Left kidney (tissue), 2 donors: ENCODE measurements around the gene BRICD5. TPM values are rescaled to one million over a fixed set of nuclear protein-coding genes. Genes with fewer than 3 reads are reported as not detected.

ENCODE experiments used
- DNase-seq: peaks from one replicate; pipeline ENCODE4 v3.0.0-alpha.2; 2013
- polyA plus RNA-seq: library from polyadenylated mRNA; unstranded; fragments of 120-200 nt; gene quantifications from one replicate; pipeline ENCODE4 v1.2.1, GENCODE V29; 2013; ENCODE audit not compliant: insufficient read length

The BRICD5 gene
- polyA plus RNA-seq, 1 donor, result 6.7 TPM

DNA sequence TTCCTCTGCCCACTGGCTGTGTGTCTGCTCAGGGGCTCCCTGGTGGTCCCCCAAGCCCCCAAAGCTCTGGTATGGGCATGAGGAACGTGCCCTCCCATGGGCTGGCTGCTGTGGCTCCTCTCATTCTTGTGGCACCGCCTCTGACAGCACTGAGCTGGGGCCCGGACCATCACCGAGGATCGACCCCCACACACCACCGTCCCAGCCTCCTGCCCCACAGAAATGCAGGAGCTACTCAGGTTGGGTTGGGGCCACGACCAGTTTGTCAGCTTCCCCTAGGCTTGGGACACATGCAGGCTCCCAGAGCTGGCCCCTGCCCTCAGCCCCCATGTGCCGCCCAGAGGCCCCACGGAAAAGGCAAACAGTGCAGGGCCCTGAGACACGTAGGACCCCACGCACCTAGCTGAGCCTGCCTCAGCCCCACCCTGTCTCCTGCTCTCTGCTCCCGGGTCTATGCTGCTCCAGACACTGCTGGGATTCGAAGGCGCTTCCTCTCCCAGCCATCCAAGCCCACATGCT, 11.0 kb downstream of the BRICD5 start:
- DNase-seq, result no peak

DNA sequence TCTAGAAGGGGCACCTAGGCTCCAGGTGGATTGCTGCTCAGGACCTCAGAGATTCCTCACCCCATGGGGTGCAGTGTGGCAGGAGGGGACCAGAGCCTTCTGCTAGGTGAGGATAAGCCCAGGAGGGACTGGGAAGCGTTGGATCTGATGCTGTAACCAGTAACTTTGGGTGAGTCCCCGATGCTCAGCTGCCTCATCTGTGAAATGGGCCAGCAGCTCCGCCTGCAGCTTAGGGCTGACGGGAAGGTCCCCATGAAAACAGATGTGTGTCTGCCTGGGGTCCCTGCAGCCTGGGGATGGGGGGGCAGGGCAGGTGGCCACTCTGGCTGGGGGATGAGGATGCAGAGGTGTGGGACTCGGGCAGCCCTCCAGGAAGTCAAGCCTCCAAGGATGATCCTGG, 11.6 kb downstream of the BRICD5 start:
- DNase-seq, result no peak

DNA sequence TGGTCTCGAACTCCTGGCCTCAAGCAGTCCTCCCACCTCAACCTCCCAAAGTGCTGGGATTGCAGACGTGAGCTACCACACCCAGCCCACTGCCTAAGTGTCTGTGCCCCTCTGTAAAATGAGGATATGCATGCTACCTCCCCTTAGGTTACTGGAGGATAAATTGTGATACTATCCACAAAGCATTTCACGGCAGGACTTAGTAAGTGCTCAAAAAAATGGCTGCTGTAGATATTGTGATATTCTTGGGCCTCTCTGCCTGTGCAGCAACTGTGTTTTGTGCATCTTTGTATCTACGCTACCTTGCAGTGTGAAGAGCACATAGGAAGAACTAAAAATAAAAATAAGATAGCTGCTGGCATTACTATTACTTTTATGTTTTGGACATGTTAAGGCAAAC, 12.4 kb downstream of the BRICD5 start:
- no peak for DNase-seq

DNA sequence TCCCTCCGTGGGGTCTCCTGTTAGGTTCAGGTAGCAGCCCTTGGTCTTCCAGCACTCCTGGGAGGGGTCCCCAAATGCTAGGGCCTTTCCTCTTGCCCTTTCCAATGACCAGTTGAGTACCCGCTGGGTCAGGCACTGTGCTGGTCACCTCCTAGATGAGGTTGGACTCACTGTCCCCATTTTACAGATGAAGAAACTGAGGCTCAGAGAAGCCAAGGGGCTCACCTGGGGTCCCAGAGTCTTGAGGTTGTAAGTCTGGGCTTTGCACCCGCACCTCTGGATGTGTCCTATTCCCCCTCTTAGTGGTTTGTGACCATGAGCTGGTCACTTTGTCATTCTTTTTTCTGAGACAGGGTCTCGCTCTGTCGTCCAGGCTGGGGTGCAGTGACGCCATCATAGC, 12.9 kb downstream of the BRICD5 start:
- DNase-seq, result no peak

DNA sequence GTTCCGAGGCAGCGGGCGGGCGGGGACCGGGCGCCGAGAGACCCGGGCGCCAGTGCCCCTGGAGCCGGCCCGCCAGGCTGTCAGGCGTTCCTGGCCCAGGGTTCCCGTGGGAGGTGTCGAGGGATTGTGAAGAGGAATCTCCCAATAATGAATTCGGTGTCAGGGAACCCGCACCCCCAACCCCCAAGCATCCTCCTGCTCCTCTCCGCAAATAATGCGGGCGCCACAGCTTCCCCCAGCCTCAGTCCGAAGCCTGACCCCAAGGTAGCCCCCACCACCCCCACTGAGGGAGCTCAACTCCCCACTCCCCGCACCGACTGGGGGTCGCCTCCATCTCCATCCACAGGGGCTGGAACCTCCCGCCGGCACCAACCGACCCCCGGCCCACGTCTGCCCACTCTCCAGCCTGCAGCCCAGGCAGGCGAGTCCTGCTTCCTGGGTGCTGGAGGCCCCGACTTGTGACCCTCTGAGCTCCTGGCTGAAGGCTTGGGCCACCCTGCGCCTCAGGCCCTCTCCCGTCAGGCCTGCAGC, 13.6 kb downstream of the BRICD5 start:
- no peak for DNase-seq

DNA sequence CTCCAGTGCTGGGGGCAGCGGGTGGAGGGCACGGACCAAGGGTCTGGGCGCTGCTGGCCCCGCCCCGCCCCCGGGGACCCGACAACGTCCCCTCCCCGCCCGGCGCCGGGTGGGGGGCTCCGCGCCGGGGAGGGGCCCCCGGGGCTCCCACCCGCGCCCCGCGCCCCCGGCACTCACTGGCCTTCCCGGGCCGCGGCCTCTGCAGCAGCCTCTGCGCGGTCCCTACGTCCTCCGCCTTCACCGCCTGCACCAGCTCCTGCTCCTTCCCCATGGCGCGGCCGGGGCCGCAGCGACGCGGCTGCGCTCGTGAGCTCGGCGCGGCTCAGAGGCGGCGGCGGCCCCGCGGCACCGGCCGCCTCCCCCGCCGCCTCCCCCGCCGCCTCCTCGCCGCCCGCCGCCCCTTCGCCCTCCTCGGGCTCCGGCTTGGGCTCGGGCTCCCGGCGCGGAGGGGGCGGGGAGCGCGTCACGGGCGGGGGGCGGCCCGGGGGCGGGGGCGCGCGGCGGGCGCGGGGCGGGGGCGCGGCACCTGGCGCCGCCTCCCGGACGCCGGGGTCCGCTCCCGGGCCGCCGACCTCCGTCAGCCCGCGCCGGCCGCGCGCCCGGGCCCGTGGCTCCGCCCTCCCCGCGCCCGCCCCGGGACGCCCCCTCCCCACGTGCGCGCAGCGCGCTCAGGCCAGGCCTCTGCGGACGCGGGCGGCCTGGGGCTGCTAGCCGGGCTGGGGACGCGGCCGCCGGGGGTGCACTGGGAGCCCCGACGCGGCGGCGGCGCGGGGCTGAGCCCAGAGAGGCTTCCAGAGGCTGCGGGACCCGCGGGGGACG, 14.3 kb downstream of the BRICD5 start, which contains the start of gene CASKIN1:
Gene CASKIN1, minus strand, starts transcription at position 444 of the 819 bp plus-strand sequence. Its CDS starts 173 bp downstream, at position 271.
- DNase-seq, result no peak

DNA sequence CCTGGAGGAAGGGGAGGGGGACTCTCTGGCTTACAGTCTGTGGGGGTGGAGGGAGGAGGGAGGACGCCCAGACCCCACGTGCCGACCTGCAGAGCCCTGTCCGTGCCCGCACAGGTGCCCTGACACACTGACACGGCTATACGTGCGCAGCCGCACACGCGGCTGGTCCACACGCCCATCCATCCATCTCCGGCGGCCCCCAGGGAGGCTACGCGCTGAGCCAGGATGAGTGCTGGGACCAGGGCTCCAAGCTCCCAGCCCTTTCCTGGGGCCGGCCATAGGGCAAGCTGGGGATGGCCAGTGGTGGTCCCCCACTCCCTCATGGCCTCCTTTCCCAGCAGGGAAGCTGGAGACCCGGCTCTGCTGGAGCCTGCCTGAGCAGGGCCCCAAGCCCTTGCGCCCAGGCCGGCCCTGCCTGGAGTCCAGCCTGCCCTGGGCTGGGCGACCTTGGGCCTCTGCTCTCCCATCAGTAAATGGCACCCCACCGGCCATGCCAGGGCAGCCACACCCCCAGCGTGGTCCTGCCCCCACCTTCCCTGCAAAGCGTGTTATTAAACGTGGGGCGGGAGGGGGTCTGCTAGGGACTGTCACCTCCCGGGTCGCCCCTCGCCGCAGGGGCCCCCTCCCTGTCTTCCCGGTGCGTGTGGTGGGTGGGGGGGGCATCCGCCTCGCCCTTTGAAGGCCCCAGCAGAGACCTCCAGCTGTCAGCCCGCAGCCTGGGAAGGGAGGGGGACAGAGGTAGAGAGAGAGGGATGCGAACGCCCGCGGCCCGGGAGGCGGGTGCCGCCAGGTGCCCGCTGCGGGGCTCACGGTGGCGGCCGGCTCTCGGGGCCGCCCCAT, 15.1 kb downstream of the BRICD5 start:
- no peak for DNase-seq

DNA sequence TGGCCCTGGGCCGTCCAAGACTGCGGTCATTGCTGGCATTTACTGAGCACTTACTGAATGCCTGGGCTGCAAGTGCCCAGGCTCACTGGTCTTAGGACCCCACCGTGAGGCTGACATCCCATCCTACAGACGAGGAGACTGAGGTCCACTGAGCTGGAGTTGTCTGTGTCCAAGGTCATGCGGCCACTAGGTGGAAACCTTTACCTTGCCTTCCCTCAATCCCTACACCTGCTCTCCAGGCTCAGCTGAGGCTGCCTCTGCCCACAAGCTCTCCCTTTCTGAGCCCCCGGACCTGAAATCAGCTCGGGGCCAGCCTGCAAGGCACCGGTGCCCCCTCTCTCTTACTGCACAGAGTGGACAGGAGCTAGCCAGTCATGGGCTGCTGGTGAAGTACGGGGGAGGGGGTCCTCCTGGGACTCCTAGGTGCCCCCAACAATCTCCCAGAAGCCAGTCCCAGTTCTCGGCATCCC, 15.8 kb downstream of the BRICD5 start:
- peak; percentile 56 for DNase-seq

DNA sequence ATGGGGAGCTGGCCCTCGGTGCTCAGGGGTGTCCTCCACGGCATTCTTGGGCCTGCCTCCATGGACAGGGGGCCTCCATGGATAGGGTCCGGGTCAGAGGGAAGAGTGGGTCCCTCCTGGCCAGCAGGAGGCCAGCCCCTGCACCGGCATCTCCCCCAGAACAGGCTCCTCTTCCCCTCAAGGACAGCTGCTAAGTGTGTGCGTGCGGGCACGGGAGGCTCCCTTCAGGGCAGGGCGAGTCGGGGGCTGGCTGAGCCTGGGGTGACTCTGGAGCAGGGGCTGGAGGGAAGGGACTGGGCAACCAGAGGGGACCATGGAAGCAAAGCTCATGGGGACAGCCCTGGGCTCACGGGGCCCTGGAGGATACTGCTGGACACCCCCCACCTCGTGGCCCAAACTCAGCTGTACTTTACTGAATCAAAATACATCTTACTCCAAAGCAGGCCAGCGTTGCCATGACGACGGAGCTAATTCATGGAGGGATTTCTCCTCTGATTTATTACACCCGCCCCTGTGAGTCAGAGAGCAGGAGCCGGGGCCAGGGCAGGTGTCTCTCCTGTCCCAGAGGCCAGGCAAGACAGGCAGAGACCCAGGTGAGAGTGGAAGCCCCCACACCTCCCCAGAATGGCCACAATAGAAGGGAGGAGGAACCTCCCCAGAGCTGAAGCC, 16.4 kb downstream of the BRICD5 start:
- peak; percentile 27 for DNase-seq

DNA sequence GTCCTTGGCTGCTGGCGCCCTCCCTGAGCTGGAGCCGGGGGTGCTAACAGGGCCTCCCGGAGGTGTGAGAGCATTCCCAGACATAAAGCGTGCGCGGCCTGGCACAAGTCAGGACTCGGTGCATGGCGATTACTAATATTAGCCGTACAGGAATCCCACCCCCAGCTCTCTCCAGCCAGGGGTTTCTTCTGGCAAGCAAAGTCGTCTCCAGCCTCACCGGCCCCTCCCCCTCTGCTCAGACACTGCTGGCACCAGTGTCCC, 19.3 kb downstream of the BRICD5 start:
- DNase-seq, result no peak

DNA sequence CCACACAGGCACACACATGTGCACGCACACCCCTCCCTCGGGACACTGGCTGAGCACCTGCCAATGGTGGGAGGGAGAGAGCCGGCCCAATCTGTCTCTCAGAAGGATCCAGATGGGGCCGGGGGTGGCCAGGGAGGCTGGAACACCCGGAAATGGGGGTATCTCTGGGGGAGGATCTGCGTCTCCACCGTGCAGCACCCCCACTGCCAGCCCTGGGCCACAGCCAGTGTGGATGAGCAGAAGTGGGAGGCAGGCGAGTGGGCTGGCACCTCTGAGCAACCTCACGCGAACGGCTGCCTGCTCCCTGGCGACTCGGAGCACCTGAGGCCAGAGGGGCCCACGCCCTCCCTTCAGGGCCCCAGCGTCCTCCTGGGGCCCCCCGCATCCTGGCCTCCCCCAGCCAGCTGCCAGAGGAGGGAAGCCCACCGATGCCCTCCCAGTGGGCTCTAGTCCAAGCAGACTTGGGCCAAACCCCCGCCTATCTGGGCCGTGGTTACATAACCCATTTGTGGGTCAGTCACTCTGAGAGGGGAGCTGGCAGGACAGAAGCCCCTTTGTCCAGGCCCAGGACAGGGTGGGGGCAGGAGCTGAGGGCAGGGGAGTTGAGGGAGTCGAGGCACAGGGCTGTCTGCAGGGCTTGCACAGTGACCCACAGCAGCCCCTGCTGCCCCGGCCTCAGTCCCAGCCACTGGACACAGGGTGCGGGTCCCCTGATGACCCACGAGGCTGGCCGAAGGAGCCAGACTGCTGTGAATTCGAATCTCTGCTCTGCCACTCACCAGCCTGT, 19.8 kb downstream of the BRICD5 start:
- no peak for DNase-seq

DNA sequence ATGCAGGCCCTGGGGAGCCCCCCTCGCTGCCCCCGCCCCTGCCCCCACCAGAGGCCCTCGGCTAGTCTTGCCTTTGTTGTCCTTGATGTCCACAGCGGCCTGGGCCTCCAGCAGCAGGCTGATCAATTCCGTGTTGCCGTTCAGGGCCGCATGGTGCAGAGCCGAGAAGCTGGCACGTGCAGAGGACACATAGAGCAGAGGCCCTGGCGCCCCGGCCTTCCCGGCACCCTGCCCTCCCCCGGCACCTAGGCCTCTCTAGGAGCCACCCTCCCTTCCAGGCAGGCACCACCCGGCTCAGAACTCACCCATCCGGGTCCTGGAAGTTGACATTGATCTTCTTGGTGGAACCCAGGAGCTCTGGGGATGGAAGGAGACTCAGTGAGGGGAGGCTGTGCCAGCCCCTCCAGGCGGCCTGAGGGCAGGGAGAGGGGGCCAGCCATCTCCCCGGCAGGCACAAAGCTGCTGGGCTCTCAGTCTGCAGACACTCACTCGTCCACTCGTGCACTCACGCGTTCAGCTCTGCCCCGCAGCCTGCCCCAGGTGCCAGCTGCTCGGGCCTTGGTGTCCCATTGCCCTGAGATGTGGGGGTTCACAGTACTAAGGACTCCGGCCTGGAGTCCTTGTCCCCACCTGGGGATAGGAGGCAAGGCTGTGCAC, 20.5 kb downstream of the BRICD5 start:
- no peak for DNase-seq

DNA sequence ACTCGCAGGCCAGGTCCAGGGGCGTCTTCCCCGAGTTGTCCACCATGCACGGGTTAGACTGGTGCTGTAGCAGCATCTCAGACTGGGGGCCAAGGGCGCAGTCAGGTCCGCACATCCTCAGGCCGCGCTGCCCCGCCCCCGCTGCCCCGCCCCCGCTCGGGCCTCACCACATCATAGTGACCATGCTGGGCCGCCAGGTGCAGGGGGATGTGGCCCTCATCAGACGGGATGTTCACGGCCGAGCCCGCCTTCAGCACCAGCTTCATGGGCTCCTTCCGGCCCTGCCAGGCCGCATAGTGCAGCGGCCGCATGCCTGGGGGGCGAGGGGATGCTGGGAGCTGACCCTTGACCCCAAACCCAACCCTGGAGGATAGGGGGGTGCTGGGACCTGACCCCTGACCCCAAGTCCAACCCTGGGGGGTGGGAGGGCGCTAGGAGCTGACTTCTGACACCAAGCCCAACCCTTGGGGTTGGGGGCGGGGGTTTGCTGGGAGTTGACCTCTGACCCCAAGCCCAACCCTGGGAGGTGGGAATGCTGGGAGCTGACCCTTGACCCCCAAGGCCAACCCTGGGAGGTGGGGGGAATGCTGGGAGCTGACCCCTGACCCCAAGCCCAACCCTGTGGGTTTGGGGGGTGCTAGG, 21.3 kb downstream of the BRICD5 start:
- DNase-seq, result no peak

DNA sequence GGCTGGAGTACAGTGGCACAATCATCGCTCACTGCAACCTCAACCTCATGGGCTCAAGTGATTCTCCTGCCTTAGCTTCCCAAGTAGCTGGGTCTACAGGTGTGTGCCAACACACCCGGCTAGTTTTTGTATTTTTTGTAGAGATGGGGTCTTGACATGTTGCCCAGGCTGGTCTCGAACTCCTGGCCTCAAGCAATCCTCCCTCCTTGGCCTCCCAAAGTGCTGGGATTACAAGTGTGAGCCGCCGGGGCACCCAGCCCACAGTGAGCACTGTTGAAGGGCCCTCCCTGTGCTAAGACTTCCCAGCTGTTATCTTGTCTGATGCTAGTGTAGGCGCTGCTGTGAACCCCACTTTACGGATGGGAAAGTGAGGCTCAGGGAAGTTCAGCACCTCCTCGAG, 22.3 kb downstream of the BRICD5 start:
- DNase-seq, result no peak

DNA sequence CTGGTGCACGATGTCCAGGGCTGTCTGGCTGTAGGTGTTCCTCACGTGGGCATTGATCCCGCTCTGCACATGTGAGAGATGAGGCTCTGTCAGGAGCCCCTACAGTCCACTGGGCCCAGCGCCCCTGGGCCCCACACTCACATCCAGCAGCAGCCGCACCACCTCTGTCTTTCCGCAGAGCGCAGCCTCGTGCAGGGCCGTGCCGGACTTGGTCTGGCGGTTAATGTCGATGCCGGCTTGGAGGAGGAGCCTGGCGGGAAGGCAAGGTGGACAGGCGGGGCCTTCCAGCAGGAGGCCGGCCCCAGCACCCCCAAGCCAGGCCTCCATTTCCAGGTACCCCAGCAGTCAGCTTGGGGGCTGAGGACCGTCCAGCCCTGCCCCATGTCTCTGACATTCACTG, 23.5 kb downstream of the BRICD5 start:
- no peak for DNase-seq

DNA sequence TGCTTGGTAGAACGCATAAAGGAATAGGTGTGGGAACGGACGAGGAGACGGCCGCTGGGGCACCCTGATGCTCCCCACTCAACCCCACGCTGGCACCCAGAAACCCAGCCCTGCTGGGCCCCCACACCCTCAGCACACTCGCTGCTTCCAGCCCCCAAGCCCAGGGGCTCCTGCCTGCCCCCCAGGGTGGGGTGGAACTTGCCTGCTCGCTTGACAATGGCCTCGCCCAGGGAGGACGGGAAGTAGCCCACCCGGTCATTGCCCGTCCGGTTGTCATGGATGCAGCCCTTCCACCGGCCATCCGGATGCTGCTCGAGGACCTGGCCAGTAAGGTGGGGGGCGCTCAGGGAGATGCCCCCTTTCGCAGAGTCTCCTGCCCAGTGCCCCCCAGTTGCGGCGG, 24.2 kb downstream of the BRICD5 start:
- no peak for DNase-seq

DNA sequence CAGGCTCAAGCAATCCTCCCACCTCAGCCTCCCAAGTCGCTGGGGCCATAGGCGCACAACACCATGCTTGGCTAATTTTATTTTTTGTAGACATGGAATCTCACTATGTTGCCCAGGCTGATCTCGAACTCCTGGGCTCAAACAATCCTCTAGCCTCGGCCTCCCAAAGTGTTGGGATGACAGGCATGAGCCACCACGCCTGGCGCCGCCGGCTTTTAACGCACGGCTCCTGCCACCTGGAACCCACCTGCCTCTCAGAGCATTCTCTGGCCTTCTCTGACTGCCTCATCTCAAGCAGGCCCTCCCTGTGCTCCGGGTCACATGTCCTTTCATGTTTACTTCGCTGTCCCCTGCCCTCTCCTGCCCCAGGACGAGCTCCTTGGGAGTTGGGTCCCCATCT, 24.6 kb downstream of the BRICD5 start:
- no peak for DNase-seq

DNA sequence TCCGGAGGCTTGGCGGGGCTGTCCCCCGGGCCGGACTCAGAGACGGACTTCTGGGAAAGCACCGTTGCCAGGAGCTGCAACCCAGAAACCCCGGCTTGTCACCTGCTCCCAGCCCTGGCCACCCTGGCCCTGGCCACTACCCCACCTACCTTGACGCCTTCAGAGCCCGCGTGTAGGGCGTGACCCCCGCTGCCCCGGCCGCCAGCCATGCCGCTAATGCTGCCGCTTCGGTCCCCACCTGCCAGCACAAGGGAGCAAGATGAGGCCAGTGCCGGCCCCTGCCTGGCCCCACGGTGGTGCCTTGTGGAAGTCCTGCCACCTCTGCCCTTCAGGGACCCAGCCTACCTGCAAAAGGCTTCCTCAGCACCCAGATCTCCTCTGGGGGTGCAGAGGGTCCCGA, 25.7 kb downstream of the BRICD5 start:
- DNase-seq, result no peak

DNA sequence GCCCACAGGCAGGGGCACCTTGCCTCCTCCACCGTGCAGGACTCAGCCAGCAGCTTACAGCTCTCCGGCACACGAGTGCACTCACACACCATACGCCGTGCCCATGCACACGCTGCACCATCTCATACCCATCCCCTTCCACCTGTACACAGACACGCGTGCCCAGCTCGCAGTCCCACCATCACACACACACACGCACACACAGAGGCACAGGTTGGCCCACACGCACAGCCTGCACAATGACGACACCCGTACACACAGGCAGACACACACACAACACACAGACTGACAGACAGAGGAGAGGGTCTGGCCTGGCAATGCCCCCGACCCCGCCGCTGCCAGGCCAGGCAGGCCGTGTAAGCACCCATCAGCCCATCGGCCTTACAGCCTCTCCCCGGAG, 26.3 kb downstream of the BRICD5 start:
- no peak for DNase-seq

DNA sequence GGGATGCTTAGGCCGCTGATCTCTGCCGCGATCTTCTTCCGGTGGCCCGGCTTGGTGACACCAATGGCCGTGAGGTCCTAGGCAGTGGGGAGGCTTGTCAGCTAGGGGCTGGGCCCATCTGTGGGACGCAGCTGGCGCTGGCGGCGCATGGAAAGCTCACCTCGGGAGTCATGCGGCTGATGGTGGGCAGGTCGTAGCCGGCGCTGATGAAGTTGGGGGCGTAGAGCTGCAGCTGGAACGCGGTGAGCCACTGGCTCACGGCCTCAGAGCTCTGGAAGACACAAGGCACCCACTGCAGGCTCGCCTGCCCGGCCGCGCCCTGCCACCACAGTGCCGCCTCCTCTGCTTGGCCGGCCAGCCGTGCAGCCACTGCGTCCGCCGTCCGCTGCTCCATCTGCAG, 27.0 kb downstream of the BRICD5 start:
- DNase-seq, result no peak

DNA sequence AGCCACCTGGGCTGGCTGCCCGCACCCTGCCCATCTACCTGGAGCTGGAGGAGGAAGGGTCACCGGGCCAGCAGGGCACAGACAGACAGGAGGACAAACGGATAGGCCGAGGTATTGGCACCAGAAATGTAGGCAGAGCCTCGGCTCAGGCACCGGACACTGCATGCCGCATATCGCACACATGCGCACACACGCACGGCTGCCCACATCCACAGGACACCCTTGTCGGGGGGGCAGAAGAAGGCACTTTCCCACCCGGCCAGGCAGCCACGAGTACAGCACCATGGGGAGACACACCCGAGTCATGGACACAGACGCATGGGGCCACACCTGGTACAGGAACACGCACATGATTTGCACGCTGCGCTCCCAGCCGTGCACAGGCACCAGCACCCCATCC, 28.7 kb downstream of the BRICD5 start:
- no peak for DNase-seq
